SK-N-SH (cell line): ENCODE measurements around the gene MINDY4. TPM values are rescaled to one million over a fixed set of nuclear protein-coding genes. Genes with fewer than 3 reads are reported as not detected.

ENCODE experiments used
- CTCF ChIA-PET: fragments of 300-600, 350-600 bp; formaldehyde crosslinking; extraction: SDS; loops from one replicate; lab custom pipeline; 2021; lab: Yijun Ruan, JAX
- POLR2A ChIA-PET: fragments of 350-600 bp; sonication (Branson Sonifier 250); formaldehyde crosslinking; extraction: SDS; loops from one replicate; lab custom pipeline; 2020; ENCODE audit warnings: antibody characterized with exemption, inconsistent platforms; lab: Yijun Ruan, JAX
- DNase-seq: peaks from one replicate; pipeline ENCODE4 v3.0.0; 2012
- H2AFZ ChIP-seq: fragments of 200-600 bp; sonication (generic); 2 replicates; pipeline ENCODE4 v1.8.1; 2016; ENCODE audit warnings: antibody characterized with exemption, mild to moderate bottlenecking, low read depth
- H3F3A ChIP-seq: fragments of 200-600 bp; sonication (generic); replicated peaks from 2 replicates; pipeline ENCODE3; 2016; ENCODE audit warnings: antibody characterized with exemption, mild to moderate bottlenecking; ENCODE audit not compliant: insufficient read depth
- H3K27ac ChIP-seq, 2 experiments: fragments of 200-500 bp in 1 of 2; fragments of 200-600 bp in 1 of 2; sonication (Bioruptor generic) in 1 of 2; sonication (generic), shearing (Covaris generic) in 1 of 2; 2 replicates each; pipeline versions ENCODE4 v1.5.1 to v1.6.1; 2014 to 2016; ENCODE audit warnings: low read depth in 2 of 2, inconsistent platforms in 1 of 2, low read length in 1 of 2, mild to moderate bottlenecking in 1 of 2, mixed read lengths in 1 of 2
- H3K27me3 ChIP-seq: fragments of 200-600 bp; sonication (generic), shearing (Covaris generic); 2 replicates; pipeline ENCODE4 v1.6.1; 2016; ENCODE audit warnings: mixed run types; ENCODE audit not compliant: insufficient read depth
- H3K36me3 ChIP-seq, 2 experiments: fragments of 200-500 bp in 1 of 2; fragments of 200-600 bp in 1 of 2; sonication (Bioruptor generic) in 1 of 2; sonication (generic) in 1 of 2; replicated peaks in 1 of 2; 2 replicates each; pipeline versions ENCODE3 to v1.5.1; 2014 to 2016; ENCODE audit warnings: low read length in 1 of 2, mild to moderate bottlenecking in 1 of 2; ENCODE audit not compliant: insufficient read depth in 2 of 2, control insufficient read depth in 1 of 2
- H3K4me1 ChIP-seq, 2 experiments: fragments of 200-500 bp in 1 of 2; fragments of 200-600 bp in 1 of 2; sonication (Bioruptor generic) in 1 of 2; sonication (generic), shearing (Covaris generic) in 1 of 2; 2 replicates each; pipeline versions ENCODE4 v1.5.1 to v1.6.1; 2014 to 2016; ENCODE audit warnings: low read depth in 1 of 2, low read length in 1 of 2, mixed run types in 1 of 2; ENCODE audit not compliant: insufficient read depth in 2 of 2, control insufficient read depth in 1 of 2
- H3K4me2 ChIP-seq: fragments of 200-600 bp; sonication (generic), shearing (Covaris generic); 2 replicates; pipeline ENCODE4 v1.6.1; 2017; ENCODE audit warnings: mixed run types
- H3K4me3 ChIP-seq, 2 experiments: fragments of 200-500 bp in 1 of 2; fragments of 200-600 bp in 1 of 2; sonication (Bioruptor generic) in 1 of 2; sonication (generic), shearing (Covaris generic) in 1 of 2; 2 replicates each; pipeline versions ENCODE4 v1.5.1 to v1.8.1; 2014 to 2016; ENCODE audit warnings: low read depth in 2 of 2, inconsistent platforms in 1 of 2, low read length in 1 of 2, mild to moderate bottlenecking in 1 of 2, mixed read lengths in 1 of 2, moderate library complexity in 1 of 2
- H3K79me2 ChIP-seq: fragments of 200-600 bp; sonication (generic); 2 replicates; pipeline ENCODE4 v1.8.1; 2017; ENCODE audit warnings: mild to moderate bottlenecking; ENCODE audit not compliant: insufficient read depth
- H3K9ac ChIP-seq: fragments of 200-600 bp; sonication (generic); 2 replicates; pipeline ENCODE4 v1.6.1; 2017; ENCODE audit warnings: mixed run types
- H3K9me2 ChIP-seq: fragments of 200-600 bp; sonication (generic); 2 replicates; pipeline ENCODE4 v1.6.1; 2017; ENCODE audit warnings: mixed run types
- H3K9me3 ChIP-seq: fragments of 200-600 bp; sonication (generic); 2 replicates; pipeline ENCODE4 v1.6.1; 2017; ENCODE audit warnings: mixed run types, mild to moderate bottlenecking, moderate library complexity
- H4K20me1 ChIP-seq: fragments of 200-600 bp; sonication (generic); 2 replicates; pipeline ENCODE4 v1.6.1; 2017; ENCODE audit warnings: mild to moderate bottlenecking, mixed run types; ENCODE audit not compliant: insufficient read depth
- CHD2 ChIP-seq: fragments of 150-350 bp; IDR thresholded peaks from 2 replicates; pipeline ENCODE4 v1.6.1; 2018; ENCODE audit warnings: low read length; ENCODE audit not compliant: partially characterized antibody
- CTCF ChIP-seq: fragments of 200-600 bp; sonication (generic); IDR thresholded peaks from 2 replicates; pipeline ENCODE4 v1.6.1; 2017; ENCODE audit warnings: antibody characterized with exemption, mild to moderate bottlenecking, moderate library complexity
- FOXJ3 ChIP-seq: sonication (generic); formaldehyde crosslinking; IDR thresholded peaks from 2 replicates; pipeline ENCODE4 v1.5.1; 2020; ENCODE audit warnings: mild to moderate bottlenecking, missing genetic modification reagents
- GATA2 ChIP-seq: sonication (generic); formaldehyde crosslinking; IDR thresholded peaks from 2 replicates; pipeline ENCODE4 v1.5.0; 2020; ENCODE audit warnings: mild to moderate bottlenecking, missing genetic modification reagents
- JUND ChIP-seq: IDR thresholded peaks from 2 replicates; pipeline ENCODE4 v1.4.0; 2012
- MEF2A ChIP-seq: IDR thresholded peaks from 2 replicates; pipeline ENCODE4 v1.4.0; 2012; ENCODE audit warnings: low read depth, borderline replicate concordance
- MXI1 ChIP-seq: IDR thresholded peaks from 2 replicates; pipeline ENCODE4 v1.6.1; 2012; ENCODE audit warnings: mild to moderate bottlenecking, low read depth, low read length, improper control_type of control experiment
- NFIC ChIP-seq: IDR thresholded peaks from 2 replicates; pipeline ENCODE4 v1.4.0; 2012; ENCODE audit warnings: borderline replicate concordance
- NRF1 ChIP-seq: IDR thresholded peaks from 2 replicates; pipeline ENCODE4 v1.6.1; 2012; ENCODE audit warnings: low read depth, mild to moderate bottlenecking, low read length
- PBX3 ChIP-seq: IDR thresholded peaks from 2 replicates; pipeline ENCODE4; 2012
- REST ChIP-seq: IDR thresholded peaks from 2 replicates; pipeline ENCODE4 v1.6.1; 2012; ENCODE audit warnings: mild to moderate bottlenecking, low read depth, low read length, moderate library complexity
- RXRA ChIP-seq: IDR thresholded peaks from 2 replicates; pipeline ENCODE4 v1.4.0; 2012; ENCODE audit warnings: low read depth, mild to moderate bottlenecking, borderline replicate concordance
- SMC3 ChIP-seq: IDR thresholded peaks from 2 replicates; pipeline ENCODE4 v1.6.1; 2012; ENCODE audit warnings: low read depth, low read length, improper control_type of control experiment
- TCF12 ChIP-seq: IDR thresholded peaks from 2 replicates; pipeline ENCODE4 v1.4.0; 2012
- USF2 ChIP-seq: fragments of 150-350 bp; IDR thresholded peaks from 2 replicates; pipeline ENCODE4 v1.6.1; 2017; ENCODE audit warnings: antibody characterized with exemption, low read length, low read depth, borderline replicate concordance
- ZBTB33 ChIP-seq: IDR thresholded peaks from 2 replicates; pipeline ENCODE4 v1.4.0; 2012; ENCODE audit warnings: low read depth, borderline replicate concordance
- WGBS: methylation state at CpG from one replicate; pipeline ENCODE4 v1.1.6; 2017; ENCODE audit warnings: low lambda C conversion rate; 5-methylcytosine and 5-hydroxymethylcytosine counted together
- polyA plus RNA-seq, 3 experiments: library from polyadenylated mRNA; depleted of rRNA; stranded (reverse); fragments of >200 nt; gene quantifications; 2 replicates each; pipeline ENCODE4 v1.2.3, GENCODE V29; 2012

Gene MINDY4
- polyA plus RNA-seq, 1 of the 3 experiments (the other 2 are of a cell fraction), result 1.8 TPM

GRCh38 chr7:30780941-30781340 lies 9.7 kb downstream of the MINDY4 start:
- Histone ChIP-seq H4K20me1 (no peaks in the 10 kb centered on the region), H3K79me2 (no peaks in the 10 kb centered on the region), H3K27ac (peak overlapping the region in 1 of 2 experiments; percentile 12; a peak in 1 of 4 replicates), H2AFZ (no peak overlapping the region), H3K4me3 (no peak overlapping the region), H3K9me3 (no peaks in the 10 kb centered on the region), H3K4me2 (no peak overlapping the region), H3K36me3 (peaks cover 16 to 79% of the 10 kb centered on the region in 2 experiments), H3K4me1 (peaks cover 0 to 17% of the 10 kb centered on the region in 2 experiments; a peak in 1 of 4 replicates), H3F3A (no peaks in the 10 kb centered on the region), H3K9ac (no peak overlapping the region), H3K27me3 (no peaks in the 10 kb centered on the region), H3K9me2 (no peaks in the 10 kb centered on the region)
- TF ChIP-seq MXI1, result no peak
- no peak for TF ChIP-seq MEF2A
- no peak for TF ChIP-seq JUND
- no peak for TF ChIP-seq NFIC
- no peak for TF ChIP-seq NRF1
- TF ChIP-seq USF2, result no peak
- TF ChIP-seq CHD2, result no peak
- TF ChIP-seq PBX3, result no peak
- TF ChIP-seq RXRA, result no peak
- TF ChIP-seq ZBTB33, result no peak
- TF ChIP-seq FOXJ3 (CRISPR knock-in tag), result no peak
- TF ChIP-seq GATA2 (CRISPR knock-in tag), result no peak
- TF ChIP-seq TCF12, result no peak
- TF ChIP-seq REST, result no peak
- TF ChIP-seq CTCF, result no peak
- TF ChIP-seq SMC3, result no peak
- ChIA-PET CTCF (interaction anchor here (0.7 to 2.3 kb wide), 6 partner anchors 41 to 464 kb away, joined by 3 to 11 read pairs (median 5); no protein-coding TSS in a partner anchor), POLR2A (no interaction called here)
- DNase-seq, result peak; percentile 48
- WGBS, result 75% methylated on average over 4 of the region's 4 CpGs
